T-helper 2 cell treated with Interferon-gamma antibody and Interleukin-4, amounts not matched to agents 5 μg/mL and 100 μg/mL, for 36 hours (primary cell): ENCODE data around the gene DCTN2.
"Not testable (repeated sequence)": the region's sequence is repeated elsewhere in the genome, so short reads cannot be mapped to it uniquely, and the experiment has no call there.

ENCODE experiments used
- DNase-seq: peaks from one replicate; pipeline ENCODE4 v3.0.0; 2021; ENCODE audit warnings: low spot score
- H3K27ac Mint-ChIP-seq: one replicate; pipeline ENCODE4 v1.8.0; 2021; ENCODE audit warnings: mild to moderate bottlenecking, mixed read lengths
- H3K27me3 Mint-ChIP-seq: one replicate; pipeline ENCODE4 v1.8.0; 2021; ENCODE audit warnings: low read depth, mixed read lengths
- H3K36me3 Mint-ChIP-seq: one replicate; pipeline ENCODE4 v1.8.0; 2021; ENCODE audit warnings: low read depth, mixed read lengths
- H3K4me1 Mint-ChIP-seq: one replicate; pipeline ENCODE4 v1.8.0; 2021; ENCODE audit warnings: low read depth, mixed read lengths
- H3K4me3 Mint-ChIP-seq: one replicate; pipeline ENCODE4 v1.8.0; 2022; ENCODE audit warnings: mild to moderate bottlenecking, moderate library complexity, mixed read lengths
- H3K9me3 Mint-ChIP-seq: one replicate; pipeline ENCODE4 v1.8.0; 2021; ENCODE audit warnings: mixed read lengths

The DCTN2 gene

DNA sequence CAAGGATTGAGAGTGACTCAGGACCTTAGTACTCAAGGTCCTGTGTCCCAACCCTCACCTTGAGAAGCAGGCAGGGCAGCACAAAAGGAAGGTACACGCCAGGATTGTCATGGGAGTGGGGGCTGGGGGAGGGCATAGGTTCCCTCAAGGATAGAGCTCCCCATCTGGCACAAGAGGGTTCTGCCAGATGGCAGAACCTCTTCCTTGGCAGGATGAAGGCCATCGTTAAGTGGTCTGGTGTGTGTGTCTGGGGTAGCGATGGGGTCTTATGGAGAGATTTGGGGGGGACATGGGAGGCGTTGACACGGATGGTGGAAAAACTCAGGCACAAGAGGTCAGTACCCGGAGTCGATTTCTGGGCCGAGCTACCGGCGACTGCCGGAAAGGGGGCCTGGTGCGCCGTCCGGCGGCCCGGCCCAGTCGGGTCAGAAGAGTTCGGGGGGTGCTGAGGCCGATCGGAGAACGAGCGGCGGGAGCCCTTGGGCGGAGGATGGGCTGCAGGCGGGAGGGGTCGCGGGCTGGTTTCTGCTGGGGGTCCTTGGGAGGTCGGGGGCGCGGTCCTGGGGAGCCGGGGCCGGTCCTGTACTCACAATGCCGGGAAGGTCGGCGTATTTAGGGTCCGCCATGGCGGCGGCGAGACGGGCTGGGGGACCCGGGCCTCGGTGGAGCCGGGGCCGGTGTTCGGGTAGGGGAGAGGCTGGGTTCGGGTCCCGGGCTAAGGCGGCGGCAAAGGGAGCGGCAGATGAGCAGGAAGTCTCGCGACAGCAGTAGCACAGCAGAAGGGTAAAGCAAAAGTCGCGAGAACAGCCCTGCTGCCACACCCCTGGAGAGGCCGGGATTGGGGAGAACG, at the start of gene DCTN2:
Gene DCTN2, minus strand, starts transcription at position 755 of the 850 bp plus-strand sequence. Its CDS starts 129 bp downstream, at position 626.
- Mint-ChIP-seq H3K27ac (peak within 1 kb of the TSS; percentile 98), H3K4me3 (peak within 1 kb of the TSS; percentile 97), H3K9me3 (no peaks in the 10 kb centered on the region), H3K36me3 (peaks cover 9% of the 10 kb centered on the region), H3K27me3 (peaks cover 11% of the 10 kb centered on the region), H3K4me1 (peaks cover 44% of the 10 kb centered on the region)
- DNase-seq, result peak; percentile 94

DNA sequence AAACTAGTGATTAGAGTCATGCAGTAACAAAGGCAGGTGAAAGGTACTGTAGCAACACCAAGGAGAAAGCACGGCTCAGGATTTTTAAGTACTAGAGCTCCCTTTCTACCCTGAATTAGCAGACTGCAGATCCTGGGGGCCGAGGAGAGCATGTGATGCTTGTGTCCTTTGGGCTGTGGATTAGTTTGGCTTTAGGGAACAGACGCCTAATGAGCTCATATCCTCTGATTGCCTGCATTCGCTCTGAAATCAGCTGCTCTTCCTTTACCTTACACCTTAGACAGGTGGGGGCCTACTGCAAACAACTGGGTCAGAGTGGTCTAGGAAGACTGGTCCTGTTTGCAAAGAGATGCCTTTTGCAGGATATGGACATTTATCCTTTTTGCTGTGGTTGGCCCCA, 46.2 kb upstream of the DCTN2 start:
- Mint-ChIP-seq H3K36me3 (peaks cover 18% of the 10 kb centered on the region), H3K4me3 (no peak overlapping the region), H3K4me1 (peaks cover 21% of the 10 kb centered on the region), H3K9me3 (no peaks in the 10 kb centered on the region), H3K27me3 (peaks cover 2% of the 10 kb centered on the region), H3K27ac (no peak overlapping the region)
- no peak for DNase-seq

DNA sequence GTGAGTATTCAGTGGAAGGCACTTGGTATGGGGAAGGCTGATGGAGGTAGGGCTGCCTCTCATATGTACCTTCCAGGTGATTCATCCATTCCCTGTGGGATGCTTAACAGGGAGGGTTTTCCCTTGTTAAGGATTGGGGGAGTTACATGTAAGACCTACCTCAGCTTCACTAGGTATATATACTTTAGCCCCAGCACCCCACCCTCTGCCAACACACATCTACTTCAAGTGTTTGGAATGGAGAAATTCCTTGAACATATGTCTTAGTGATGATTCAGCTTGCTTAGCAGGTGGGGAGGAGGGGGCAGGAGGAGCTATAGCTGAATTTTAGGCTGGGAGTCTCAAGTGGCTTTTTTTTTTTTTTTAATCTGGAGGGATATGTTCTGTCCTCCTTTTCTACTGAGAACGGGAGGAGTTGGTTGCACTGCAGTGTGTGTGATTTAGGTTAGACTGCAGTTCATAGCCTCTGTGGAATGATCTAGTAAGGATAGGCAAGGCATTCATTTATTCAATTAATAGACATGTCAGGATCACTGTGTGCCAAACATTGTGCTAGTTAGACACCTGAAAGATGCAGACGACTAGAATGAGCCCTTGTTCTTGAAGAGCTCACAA, 45.7 kb upstream of the DCTN2 start:
- Mint-ChIP-seq H3K27ac (peak overlapping the region; percentile 1), H3K27me3 (peaks cover 2% of the 10 kb centered on the region), H3K9me3 (no peaks in the 10 kb centered on the region), H3K4me3 (peak overlapping the region; percentile 86), H3K36me3 (peaks cover 16% of the 10 kb centered on the region), H3K4me1 (peaks cover 21% of the 10 kb centered on the region)
- no peak for DNase-seq

DNA sequence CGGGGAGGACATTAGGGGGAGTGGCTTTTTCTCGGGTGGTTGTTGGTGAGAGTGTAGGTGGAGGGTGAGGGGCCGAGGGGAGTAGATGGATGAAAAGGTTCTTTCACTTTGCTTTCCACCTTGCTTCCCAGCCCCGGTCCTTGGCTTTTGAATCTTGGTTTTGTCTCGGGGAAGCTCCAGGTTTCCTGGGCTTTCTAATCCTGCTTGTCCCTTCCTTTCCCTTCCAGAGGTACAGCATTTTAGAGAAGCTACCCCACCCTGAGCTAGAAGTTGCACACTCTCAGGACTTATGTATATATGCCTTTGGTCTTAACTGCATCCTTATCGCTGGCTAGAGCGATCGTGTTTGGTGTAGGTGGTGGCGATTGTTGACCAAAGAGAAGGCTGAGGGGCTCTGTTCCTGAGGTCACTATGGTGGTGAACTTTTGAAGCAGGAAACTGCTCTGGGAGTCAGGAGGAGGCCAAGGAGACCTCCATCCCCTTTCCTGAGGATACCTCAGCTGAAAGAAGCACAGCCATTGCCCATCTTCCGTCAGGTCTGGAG, 44.9 kb upstream of the DCTN2 start:
- DNase-seq, result no peak
- Mint-ChIP-seq H3K27me3 (peaks cover 2% of the 10 kb centered on the region), H3K36me3 (peaks cover 13% of the 10 kb centered on the region), H3K4me1 (peaks cover 21% of the 10 kb centered on the region), H3K27ac (peak overlapping the region; percentile 77), H3K9me3 (no peaks in the 10 kb centered on the region), H3K4me3 (peak overlapping the region; percentile 86)

DNA sequence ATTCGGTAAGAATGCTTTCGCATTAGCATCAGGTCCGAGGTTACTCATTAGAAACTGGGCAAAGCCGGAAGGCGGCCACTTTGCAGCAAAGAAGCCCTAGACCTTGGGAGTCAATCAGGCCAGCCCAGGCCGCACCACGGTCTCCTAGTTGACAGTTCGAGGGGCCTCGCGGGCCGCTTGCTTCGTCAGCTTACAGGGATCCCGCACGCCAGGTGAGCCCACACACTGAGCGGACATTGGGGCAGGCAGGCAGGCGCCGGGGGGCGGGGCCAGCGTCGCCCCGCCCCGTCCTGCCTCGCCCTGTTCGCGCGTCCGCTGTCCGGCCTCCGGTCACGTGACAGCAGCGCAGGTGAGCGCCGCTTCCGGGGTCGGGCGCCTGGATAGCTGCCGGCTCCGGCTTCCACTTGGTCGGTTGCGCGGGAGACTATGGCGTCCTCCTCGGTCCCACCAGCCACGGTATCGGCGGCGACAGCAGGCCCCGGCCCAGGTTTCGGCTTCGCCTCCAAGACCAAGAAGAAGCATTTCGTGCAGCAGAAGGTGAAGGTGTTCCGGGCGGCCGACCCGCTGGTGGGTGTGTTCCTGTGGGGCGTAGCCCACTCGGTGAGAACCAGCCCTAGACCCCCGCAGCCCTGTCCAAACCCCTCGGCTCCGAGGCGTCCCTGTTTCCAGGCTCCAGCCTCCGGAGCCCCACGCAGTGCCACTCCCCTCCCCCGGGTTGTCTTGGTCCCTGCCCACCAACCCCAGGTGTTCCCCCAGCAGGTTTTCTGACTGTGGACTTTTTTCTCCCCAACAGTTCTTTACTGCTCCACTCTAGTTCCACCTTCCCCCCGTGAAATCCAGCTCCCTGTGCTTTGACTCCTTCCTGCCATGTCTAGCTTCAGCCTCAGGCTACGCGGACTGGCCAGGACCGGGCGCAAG, 44.1 kb upstream of the DCTN2 start, which contains the start of gene PIP4K2C:
Gene PIP4K2C, plus strand, starts transcription at position 329 of the 918 bp plus-strand sequence. Its CDS starts 98 bp downstream, at position 427.
- H3K27ac Mint-ChIP-seq, result peak within 1 kb of the TSS; percentile 77

DNA sequence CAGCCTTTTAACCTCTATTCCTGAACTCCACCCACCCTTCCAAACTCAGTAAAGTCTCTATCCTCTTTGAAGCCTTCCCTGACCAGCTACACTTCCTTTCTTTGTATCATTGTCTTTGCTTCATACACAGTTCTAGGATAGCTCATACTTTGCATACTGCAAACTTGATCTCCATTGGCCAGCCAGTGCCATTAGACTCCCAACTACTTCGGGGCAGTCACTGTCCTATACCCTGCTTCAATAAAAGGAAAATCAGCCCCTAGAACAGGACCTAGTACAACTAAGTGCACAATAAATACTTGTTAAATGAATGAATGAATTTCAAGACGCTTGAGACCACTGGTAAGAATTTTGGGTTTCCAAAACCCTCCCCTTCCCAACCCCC, 43.5 kb upstream of the DCTN2 start:
- Mint-ChIP-seq H3K27me3 (peaks cover 2% of the 10 kb centered on the region), H3K4me1 (peaks cover 21% of the 10 kb centered on the region), H3K27ac (peak overlapping the region; percentile 77), H3K4me3 (peak overlapping the region; percentile 86), H3K36me3 (peaks cover 6% of the 10 kb centered on the region), H3K9me3 (no peaks in the 10 kb centered on the region)
- no peak for DNase-seq

More for the DNA sequence above, 44.1 kb upstream of the DCTN2 start, which contains the start of gene PIP4K2C:
- Mint-ChIP-seq H3K36me3 (peaks cover 10% of the 10 kb centered on the region), H3K27me3 (peaks cover 2% of the 10 kb centered on the region), H3K4me3 (peak within 1 kb of the TSS; percentile 86), H3K4me1 (peaks cover 21% of the 10 kb centered on the region), H3K9me3 (no peaks in the 10 kb centered on the region)
- DNase-seq, result peak; percentile 80

DNA sequence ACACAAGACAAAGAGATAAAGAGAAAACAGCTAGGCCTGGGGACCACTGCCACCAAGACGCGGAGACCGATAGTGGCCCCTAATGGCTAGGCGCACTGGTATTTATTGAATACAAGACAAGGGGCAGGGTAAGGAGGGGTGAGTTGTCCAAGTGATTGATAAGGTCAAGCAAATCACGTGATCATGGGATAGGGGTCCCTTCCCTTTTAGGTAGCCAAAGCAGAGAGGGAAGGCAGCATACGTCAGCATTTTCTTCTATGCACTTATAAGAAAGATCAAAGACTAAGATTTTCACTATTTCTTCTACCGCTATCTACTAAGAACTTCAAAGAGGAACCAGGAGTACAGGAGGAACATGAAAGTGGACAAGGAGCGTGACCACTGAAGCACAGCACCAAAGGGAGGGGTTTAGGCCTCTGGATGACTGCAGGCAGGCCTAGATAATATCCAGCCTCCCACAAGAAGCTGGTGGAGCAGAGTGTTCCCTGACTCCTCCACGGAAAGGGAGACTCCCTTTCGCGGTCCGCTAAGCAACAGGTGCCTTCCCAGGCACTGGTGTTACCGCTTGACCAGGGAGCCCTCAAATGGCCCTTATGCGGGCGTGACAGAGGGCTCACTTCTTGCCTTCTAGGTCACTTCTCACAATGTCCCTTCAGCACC, 42.1 kb upstream of the DCTN2 start:
- peaks cover 21% of the 10 kb centered on the region for H3K4me1 Mint-ChIP-seq
- DNase-seq, H3K27me3 Mint-ChIP-seq, H3K4me3 Mint-ChIP-seq, H3K9me3 Mint-ChIP-seq, H3K27ac Mint-ChIP-seq, H3K36me3 Mint-ChIP-seq: not testable (repeated sequence)

DNA sequence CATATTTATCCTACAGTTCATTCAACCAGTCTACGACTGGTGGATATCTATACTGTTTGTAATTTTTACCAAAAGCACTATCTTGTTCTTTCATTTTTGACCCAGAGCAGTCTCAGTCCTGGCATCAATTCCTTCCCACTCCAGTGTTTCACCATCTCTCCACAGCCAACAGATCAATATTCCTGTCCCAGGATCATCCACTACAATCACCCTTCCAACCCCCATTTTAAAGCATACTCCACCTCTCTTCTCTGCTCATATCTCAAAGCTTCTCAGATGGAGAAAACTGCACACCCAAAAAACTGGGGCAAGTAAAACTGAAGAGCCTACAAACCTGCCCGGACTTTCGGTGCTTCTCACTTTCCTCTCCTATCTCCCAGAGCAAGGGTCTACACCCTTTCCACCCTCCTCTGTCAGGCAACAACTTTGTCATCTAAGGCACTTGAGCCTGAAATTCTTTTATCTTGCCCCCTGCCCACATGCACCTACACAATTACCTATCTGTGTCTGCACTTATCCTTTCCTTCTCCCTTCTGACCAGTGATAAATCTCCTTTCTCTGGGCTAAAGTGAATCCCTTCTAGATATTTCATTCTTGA, 39.9 kb upstream of the DCTN2 start:
- Mint-ChIP-seq H3K4me1 (peaks cover 13% of the 10 kb centered on the region), H3K36me3 (no peaks in the 10 kb centered on the region), H3K27me3 (peaks cover 2% of the 10 kb centered on the region), H3K9me3 (no peaks in the 10 kb centered on the region), H3K4me3 (no peak overlapping the region), H3K27ac (no peak overlapping the region)
- DNase-seq, result no peak

DNA sequence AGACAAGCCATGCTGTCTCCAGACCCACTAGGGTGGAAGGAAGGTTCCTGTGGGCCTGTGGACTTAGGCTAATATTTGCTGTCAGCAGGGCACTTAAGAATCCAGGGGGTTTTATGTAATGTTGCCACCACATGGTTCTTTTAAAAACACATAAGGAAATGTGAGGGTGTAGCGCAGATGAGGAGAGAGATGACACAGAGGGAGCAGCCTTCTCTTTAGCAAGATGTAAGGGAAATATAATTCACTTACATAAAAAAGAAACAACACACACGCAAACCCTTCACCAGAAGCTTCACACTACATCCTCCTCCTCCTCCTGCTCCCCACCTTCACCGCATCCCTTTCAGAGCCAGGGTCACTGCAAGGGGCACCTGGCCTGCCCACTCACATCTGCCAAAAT, 39.1 kb upstream of the DCTN2 start:
- DNase-seq, result no peak
- peaks cover 2% of the 10 kb centered on the region for H3K27me3 Mint-ChIP-seq
- H3K27ac Mint-ChIP-seq, result no peak overlapping the region
- no peaks in the 10 kb centered on the region for H3K36me3 Mint-ChIP-seq
- no peaks in the 10 kb centered on the region for H3K9me3 Mint-ChIP-seq
- peaks cover 10% of the 10 kb centered on the region for H3K4me1 Mint-ChIP-seq
- no peak overlapping the region for H3K4me3 Mint-ChIP-seq

DNA sequence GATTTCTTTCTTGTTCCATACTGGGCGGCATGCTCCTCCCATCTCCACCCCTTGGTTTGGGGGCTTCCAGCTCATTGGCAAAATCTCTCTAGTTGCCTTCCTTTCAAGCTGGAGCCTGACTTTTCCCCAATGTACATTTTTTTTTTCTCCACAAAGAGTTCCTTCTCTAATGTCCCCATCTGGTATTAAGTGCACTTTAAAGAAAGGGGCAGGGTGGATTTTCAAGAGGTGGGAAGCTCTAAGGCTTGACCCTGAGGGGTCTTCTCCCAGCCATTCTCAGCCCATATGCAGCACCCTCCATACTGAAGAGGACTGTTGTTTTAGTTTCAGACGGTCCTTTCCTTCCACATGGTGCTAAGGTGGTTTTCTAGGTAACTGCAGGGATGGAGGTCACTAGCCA, 38.2 kb upstream of the DCTN2 start:
- H3K4me1 Mint-ChIP-seq, result peaks cover 4% of the 10 kb centered on the region
- no peaks in the 10 kb centered on the region for H3K27me3 Mint-ChIP-seq
- no peaks in the 10 kb centered on the region for H3K9me3 Mint-ChIP-seq
- H3K4me3 Mint-ChIP-seq, result no peak overlapping the region
- no peak for DNase-seq
- H3K36me3 Mint-ChIP-seq, result no peaks in the 10 kb centered on the region
- no peak overlapping the region for H3K27ac Mint-ChIP-seq

DNA sequence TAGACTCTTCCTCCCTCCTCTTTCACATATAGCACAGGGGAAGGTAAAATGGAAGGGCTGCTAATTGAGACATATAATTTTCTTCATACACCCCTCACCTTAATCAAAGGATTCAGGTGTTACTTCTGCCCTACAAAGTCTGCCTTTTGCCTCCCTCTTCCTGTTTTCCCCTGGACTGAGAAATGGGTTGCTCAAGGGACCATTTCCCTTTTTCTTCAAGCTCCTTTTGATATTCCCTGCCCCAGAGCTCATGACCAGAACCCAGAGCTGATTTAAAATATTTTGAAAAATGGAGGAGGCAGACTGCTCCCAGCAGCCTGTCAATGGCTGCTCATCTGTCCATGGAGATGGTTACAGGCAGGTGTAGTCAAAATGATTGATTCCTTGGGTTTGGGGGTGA, 37.7 kb upstream of the DCTN2 start:
- no peak overlapping the region for H3K27ac Mint-ChIP-seq
- no peak overlapping the region for H3K4me3 Mint-ChIP-seq
- no peaks in the 10 kb centered on the region for H3K27me3 Mint-ChIP-seq
- peaks cover 4% of the 10 kb centered on the region for H3K4me1 Mint-ChIP-seq
- no peak for DNase-seq
- H3K9me3 Mint-ChIP-seq, result no peaks in the 10 kb centered on the region
- H3K36me3 Mint-ChIP-seq, result no peaks in the 10 kb centered on the region

DNA sequence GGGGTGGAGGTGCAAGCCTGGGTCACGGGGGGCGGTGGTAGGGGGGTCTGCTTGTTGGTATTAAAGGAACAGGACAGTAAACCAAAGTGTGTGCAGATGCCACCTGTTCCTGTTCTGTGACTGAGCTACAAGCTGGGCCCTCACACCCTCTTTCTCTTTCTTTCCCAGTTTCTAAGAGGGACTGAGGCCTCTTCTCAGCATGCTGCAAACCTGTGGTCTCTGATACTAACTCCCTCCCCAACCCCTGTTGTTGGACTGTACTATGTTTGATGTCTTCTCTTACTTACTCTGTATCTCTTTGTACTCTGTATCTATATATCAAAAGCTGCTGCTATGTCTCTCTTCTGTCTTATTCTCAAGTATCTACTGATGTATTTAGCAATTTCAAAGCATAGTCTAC, 37.1 kb upstream of the DCTN2 start:
- Mint-ChIP-seq H3K27me3 (no peaks in the 10 kb centered on the region), H3K36me3 (no peaks in the 10 kb centered on the region), H3K9me3 (no peaks in the 10 kb centered on the region), H3K27ac (no peak overlapping the region), H3K4me3 (no peak overlapping the region), H3K4me1 (peaks cover 4% of the 10 kb centered on the region)
- no peak for DNase-seq
